CD4-positive, alpha-beta T cell treated with Interleukin-4 for 1 hour (primary cell): ENCODE data around the gene UFSP1.

Source experiments
- DNase-seq, 2 donors: peaks; one replicate each; pipeline ENCODE4 v3.0.0-alpha.2; 2020 to 2022

Gene UFSP1

GRCh38 chr7:100880645-100881044 lies 8.9 kb downstream of the UFSP1 start:
- no peak for DNase-seq

GRCh38 chr7:100879685-100880261 lies 9.7 kb downstream of the UFSP1 start:
- DNase-seq = no peak

GRCh38 chr7:100878685-100879084 lies 10.8 kb downstream of the UFSP1 start:
- no peak for DNase-seq

GRCh38 chr7:100878013-100878412 lies 11.5 kb downstream of the UFSP1 start:
- DNase-seq = no peak

- DNase-seq = peak in 1 of 2 donors; percentile 42
These were observed 14.2 kb downstream of the UFSP1 start for GRCh38 chr7:100875356-100875751.

GRCh38 chr7:100874577-100875355 lies 14.7 kb downstream of the UFSP1 start, which contains the start of gene SRRT:
Gene SRRT (plus strand): TSS chr7:100875103. CDS start chr7:100875591, 488 bp downstream.
- peak; percentile 98 for DNase-seq

- DNase-seq = no peak
These were observed 15.3 kb downstream of the UFSP1 start for GRCh38 chr7:100874300-100874576.

- no peak for DNase-seq
These were observed 15.8 kb downstream of the UFSP1 start for GRCh38 chr7:100873599-100874299.

GRCh38 chr7:100867776-100868485 lies 21.6 kb downstream of the UFSP1 start:
- no peak for DNase-seq

GRCh38 chr7:100867040-100867775 lies 22.3 kb downstream of the UFSP1 start, which contains the start of gene TRIP6:
Gene TRIP6 (plus strand): TSS chr7:100867387. CDS start chr7:100867498, 111 bp downstream.
- DNase-seq = peak; percentile 37 to 52

GRCh38 chr7:100866729-100867039 lies 22.8 kb downstream of the UFSP1 start:
- no peak for DNase-seq

- peak in 1 of 2 donors; percentile 24 for DNase-seq
These were observed 23.4 kb downstream of the UFSP1 start for GRCh38 chr7:100865938-100866728.

GRCh38 chr7:100865372-100865911 lies 24.1 kb downstream of the UFSP1 start:
- no peak for DNase-seq

GRCh38 chr7:100864263-100864845 lies 25.2 kb downstream of the UFSP1 start:
- no peak for DNase-seq

- no peak for DNase-seq
These were observed 26.0 kb downstream of the UFSP1 start for GRCh38 chr7:100863406-100863950.

GRCh38 chr7:100861616-100861985 lies 27.9 kb downstream of the UFSP1 start:
- DNase-seq = no peak

- no peak for DNase-seq
These were observed 28.6 kb downstream of the UFSP1 start for GRCh38 chr7:100860702-100861615.

- no peak for DNase-seq
These were observed 29.7 kb downstream of the UFSP1 start for GRCh38 chr7:100859856-100860255.

GRCh38 chr7:100856871-100857282 lies 32.6 kb downstream of the UFSP1 start:
- no peak for DNase-seq

GRCh38 chr7:100855515-100855914 lies 34.0 kb downstream of the UFSP1 start:
- DNase-seq = no peak
